ENCODE data around the gene AKAP6.
"Not testable (repeated sequence)": the region's sequence is repeated elsewhere in the genome, so short reads cannot be mapped to it uniquely, and the experiment has no call there.

The AKAP6 gene

DNA sequence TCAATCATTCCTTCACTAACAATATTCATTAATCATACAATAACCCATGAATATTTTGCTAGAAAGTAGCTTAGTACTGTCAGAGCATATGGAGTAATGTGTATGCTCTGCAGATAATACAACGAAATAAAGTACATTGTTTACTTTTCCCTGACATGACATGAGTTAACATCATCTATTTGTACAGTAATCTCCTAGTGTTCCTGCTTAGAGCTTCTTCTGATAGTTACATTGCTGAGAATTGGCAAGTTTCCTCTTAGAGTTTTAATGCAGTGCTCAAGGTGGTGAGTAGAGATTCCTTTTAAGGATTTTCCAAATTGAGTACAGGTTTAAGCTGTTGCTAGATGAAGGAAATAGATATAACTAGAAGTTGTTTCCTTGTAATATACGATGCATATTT lies 445.1 kb downstream of the AKAP6 start:
- no peak for DNase-seq

DNA sequence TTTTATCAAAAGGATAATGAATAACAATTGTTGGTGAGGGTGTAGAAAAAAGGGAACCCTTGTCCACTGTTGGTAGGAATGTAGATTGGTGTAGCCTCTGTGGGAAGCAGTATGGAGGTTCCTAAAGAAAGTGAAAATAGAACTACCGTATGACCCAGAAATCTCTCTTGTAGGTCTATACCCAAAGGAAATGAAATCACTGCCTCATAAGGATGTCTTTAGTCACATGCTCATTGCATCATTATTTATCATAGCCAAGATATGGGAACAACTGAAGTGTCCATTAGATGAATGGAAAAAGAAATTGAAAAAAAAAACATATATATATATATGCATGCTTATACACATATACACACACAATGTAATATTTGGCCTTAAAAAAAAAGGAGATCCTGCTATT lies 450.7 kb downstream of the AKAP6 start:
- DNase-seq = peak; percentile 18

DNA sequence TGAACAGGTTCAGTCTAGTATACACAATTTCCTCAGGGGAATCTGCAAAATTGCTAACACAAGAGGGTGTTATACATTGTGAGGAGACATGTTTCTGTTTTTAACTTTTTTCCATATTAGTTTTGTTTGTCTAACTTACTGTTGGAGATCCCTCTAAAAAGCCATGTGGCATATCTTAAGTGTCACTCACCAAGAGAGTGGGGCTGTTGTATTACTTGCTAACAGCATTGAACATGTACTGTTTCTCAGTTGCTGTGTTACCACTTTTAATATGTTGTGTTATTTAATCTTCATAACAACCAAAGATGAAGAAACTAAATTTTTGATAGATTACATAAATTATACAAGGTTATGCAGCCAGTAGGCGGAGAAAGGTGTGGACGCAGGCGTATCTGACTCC lies 455.3 kb downstream of the AKAP6 start:
- DNase-seq = no peak

DNA sequence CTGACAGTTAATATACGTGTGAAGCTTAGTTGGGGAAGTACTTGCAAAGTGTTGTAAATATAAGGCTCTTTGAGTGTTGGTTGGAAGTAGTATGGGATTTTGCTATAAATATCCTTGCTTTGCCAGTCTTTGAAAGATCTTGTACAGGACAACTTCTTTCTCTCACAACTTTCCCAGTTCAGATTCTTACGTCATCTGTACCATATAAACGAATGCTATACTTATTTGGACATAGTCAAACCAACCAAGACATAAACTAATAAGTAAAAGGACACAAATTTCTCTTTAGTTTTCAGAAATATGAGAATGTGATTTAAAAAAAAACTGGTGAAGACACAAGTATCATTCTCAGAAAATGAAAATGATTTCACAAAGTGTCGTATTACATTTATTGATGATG lies 456.5 kb downstream of the AKAP6 start:
- no peak for DNase-seq

- DNase-seq = no peak
These were observed 457.8 kb downstream of the AKAP6 start for GRCh38 chr14:32786886-32787285.

- DNase-seq = not testable (repeated sequence)
These were observed 463.9 kb downstream of the AKAP6 start for GRCh38 chr14:32793033-32793432.

- DNase-seq = no peak
These were observed 471.2 kb downstream of the AKAP6 start for GRCh38 chr14:32800320-32800719.

- DNase-seq = no peak
These were observed 473.2 kb downstream of the AKAP6 start for GRCh38 chr14:32802295-32802694.

GRCh38 chr14:32805979-32806378 lies 476.9 kb downstream of the AKAP6 start:
- DNase-seq = no peak

GRCh38 chr14:32808644-32809043 lies 479.5 kb downstream of the AKAP6 start:
- peak; percentile 54 for DNase-seq

GRCh38 chr14:32809255-32809654 lies 480.2 kb downstream of the AKAP6 start:
- no peak for DNase-seq

DNA sequence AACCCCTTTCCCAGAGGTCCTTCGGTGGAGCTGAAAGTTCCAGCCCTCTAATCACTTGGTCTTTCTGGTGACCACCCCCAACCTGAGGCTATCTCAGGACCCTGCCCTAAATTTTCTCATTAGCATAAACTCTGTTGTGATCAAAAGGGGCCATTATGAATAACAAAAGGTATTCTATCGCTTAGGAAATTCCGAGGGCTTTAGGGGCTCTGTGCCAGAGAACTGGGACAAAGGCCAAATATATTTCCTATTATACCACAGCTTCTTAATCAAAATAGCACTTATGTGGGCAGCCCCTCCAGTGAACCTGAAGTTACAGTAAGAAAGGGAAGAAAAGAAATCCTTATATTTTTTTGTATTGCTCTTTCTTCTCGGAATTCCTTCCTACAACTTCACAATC lies 484.3 kb downstream of the AKAP6 start:
- DNase-seq = no peak

GRCh38 chr14:32814721-32815120 lies 485.6 kb downstream of the AKAP6 start:
- no peak for DNase-seq

GRCh38 chr14:32816588-32816987 lies 487.5 kb downstream of the AKAP6 start:
- DNase-seq = no peak

GRCh38 chr14:32817780-32818179 lies 488.7 kb downstream of the AKAP6 start:
- DNase-seq = no peak

- no peak for DNase-seq
These were observed 489.5 kb downstream of the AKAP6 start for GRCh38 chr14:32818581-32818980.

DNA sequence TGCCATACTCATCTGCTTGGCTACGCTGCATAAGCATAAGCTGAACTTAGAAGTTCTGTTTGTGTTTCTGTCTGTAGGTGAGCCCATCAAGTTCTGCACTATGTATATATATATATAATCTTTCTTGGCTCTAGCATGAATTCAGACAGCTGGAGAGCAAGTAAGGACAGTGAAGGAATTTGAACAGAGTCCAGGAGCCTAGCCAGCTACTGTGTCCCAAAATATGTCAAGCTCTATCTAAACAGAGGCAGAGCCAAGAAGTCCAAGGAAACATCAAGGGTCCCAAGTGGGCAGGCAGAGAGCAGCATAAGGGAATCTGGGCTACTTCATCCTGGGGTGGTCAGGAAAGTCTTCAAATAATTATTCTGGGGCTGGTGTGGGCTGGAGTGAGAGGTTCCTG lies 491.1 kb downstream of the AKAP6 start:
- peak; percentile 6 for DNase-seq

- DNase-seq = no peak
These were observed 491.6 kb downstream of the AKAP6 start for GRCh38 chr14:32820682-32821081.

DNA sequence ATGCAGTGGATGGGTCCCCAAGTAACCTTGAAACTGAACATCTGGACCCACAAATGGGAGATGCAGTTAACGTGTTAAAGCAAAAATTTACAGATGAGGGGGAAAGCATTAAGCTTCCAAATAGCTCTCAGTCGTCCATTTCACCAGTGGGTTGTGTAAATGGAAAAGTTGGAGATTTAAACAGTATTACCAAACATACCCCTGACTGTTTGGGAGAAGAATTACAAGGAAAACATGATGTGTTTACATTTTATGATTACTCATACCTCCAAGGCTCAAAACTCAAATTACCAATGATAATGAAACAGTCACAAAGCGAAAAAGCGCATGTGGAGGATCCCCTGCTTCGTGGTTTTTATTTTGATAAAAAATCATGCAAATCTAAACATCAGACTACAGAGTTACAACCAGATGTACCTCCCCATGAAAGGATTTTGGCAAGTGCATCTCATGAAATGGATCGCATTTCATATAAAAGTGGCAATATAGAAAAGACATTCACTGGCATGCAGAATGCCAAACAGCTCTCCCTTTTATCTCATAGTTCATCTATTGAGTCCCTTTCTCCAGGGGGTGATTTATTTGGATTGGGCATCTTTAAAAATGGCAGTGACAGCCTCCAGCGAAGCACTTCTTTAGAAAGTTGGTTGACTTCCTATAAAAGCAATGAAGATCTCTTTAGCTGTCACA lies 493.0 kb downstream of the AKAP6 start:
- DNase-seq = peak; percentile 28

DNA sequence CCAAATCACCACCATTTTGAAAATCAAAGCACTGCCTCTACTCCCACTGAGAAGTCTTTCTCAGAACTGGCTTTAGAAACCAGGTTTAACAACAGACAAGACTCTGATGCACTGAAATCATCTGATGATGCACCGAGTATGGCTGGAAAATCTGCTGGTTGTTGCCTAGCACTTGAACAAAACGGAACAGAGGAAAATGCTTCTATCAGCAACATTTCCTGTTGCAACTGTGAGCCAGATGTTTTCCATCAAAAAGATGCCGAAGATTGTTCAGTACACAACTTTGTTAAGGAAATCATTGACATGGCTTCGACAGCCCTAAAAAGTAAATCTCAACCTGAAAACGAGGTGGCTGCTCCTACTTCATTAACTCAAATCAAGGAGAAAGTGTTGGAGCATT lies 494.6 kb downstream of the AKAP6 start:
- DNase-seq = no peak

- DNase-seq = no peak
These were observed 495.1 kb downstream of the AKAP6 start for GRCh38 chr14:32824195-32824594.

DNA sequence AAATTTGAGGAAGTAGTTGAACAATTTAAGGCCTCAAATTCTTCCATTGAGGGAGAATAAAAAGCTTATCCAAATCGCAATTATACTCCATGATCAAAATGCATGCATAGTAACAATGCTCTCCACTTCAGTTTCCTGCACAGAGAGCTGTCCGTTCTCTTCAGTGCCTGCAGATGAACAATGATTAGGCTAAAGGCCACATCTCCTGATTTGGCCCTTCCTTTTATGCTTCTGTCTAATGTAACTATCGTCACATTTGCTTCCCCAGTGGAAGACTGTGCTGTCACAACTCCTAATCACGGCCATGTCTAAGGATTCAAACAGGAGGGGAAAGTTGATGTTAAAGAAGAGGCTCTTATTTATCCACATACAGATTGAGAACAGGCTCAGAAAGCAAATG lies 496.0 kb downstream of the AKAP6 start:
- DNase-seq = no peak

DNA sequence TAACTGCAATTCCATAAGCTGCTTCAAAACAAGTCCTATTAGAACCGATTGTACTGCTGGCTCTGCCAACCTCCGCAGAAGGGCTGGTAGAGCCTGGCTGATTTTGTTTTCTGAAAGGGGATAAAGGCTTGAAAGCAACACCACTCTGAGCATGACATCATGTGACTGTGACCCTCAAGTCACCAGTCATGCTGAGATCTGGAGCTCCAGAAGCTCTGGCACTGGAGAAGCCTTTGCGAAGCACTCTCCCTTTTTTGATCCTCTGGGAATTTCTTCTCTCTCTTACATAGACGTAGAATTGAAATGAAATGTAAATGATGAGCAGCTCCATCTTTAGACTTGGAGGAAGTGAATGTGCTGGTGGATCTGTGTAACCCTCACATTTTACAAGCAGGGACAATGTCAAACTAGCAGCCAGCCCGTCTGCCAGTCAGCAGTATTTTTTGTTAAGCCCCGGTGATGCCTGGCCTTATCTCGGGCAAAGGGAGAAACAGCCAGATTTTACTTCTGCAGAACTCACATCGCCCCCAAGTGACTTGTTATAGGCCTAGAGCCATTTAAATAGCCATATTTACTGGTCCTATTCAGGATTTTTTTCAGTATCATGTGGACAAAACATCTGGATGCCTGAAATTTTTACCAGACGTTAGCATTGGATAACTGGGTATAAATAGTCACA lies 497.4 kb downstream of the AKAP6 start:
- peak; percentile 19 for DNase-seq

- no peak for DNase-seq
These were observed 498.4 kb downstream of the AKAP6 start for GRCh38 chr14:32827514-32827913.

DNA sequence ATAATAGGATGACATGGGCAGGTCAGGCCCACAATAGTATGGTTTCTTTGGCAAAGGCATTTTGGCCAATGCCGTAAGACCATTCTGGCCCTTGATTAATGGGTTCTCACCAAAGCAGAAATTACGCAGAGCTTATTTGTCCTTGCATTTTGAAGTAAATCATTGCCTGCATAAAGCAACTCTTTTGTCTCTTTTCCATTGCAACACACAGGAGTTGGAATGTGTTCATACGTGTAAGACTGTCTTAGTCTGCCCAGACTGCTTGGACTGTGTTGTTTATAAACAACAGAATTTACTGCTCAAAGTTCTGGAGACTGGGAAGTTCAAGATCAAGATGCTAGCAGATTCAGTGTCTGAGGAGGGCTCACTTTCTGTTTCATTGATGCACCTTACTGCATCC lies 506.8 kb downstream of the AKAP6 start:
- DNase-seq = no peak

Measured in fibroblast of skin of back (primary cell).